ENCODE measurements around the gene CLRN3.

CLRN3 gene

DNA sequence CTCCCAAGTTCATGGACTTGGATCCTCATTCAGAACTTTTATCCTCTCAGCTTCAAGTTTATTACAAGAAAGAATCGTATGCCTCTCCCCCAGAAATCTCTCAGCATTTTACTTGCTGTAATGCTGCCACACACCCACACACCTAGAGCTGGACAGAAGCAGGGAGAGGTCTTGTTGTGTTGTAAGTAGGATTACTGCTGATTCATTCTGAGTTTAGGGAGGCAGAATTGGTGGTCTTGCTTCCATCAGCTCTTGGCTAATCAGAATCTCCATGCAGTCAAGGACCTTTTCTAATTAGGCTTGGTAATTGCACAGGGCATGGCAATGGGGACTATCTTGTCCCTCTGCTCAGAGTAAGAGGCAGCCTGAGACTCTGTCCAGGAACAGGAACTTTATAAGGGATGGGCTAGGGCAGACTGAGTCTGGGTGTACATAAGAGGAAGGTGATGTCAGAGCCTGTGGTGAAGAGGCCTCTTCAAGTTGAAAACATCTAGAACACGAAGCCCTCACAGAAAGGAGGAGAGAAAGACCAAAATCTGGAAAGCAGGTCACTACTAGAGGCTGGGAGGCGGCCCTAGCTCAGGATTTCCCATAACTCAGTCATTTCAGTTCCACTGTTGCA, 7.1 kb upstream of the CLRN3 start:
- no peak for DNase-seq (ENCODE audit: low spot score)

DNA sequence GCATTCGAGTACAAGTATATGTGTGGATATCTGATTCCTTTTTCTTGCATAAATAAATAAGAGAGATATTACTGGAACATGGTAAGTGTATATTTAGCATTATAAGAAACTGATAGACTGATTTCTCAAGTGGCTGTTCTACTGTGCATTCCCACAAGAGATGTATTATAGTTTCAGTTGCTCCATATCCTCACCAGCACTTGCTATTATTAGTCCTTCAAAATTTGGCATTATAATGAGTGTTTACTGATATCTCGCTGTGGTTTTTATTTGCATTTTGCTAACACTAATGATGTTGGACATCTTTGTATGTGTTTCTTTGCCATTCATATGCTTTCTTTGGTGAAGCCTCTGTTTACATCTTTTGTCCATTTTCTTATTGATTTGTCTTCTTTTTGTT, 4.4 kb upstream of the CLRN3 start:
- DNase-seq (ENCODE audit: low spot score) = no peak

DNA sequence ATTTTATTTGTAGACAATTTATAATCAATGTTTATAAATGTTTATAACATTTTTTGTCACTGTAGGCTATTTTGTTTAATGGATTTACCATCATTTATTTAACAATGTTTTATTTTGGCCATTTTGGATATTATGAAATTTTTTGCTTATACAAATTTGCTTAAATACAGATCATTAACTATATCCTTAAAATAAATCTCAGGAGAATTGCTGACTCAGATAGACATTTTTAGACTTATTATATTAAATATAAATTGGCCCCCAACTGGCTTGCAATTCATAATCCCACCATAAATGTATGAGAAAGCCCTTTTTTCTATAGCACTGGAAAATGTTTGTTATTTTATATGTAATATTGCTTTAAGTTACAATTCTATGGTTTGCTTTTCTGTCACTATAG, 3.8 kb upstream of the CLRN3 start:
- DNase-seq (ENCODE audit: low spot score) = no peak

DNA sequence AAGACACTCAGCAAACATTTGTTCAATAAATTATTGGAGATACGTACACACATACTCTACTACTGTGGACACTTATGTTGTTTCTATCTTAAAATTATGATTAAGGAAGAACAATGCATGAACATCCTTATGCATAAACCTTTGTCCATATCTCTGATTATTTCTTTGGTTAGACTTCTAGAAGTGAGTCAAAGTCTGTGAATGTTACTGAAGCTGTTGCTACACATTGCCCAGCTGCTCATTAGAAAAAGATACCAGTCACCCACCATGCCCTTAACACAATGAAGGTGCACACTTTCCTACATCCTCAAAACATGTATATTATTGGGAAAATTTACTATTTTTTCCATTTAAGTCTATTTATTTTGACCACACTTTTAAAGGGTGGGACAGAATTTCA, 1.4 kb upstream of the CLRN3 start:
- no peak for DNase-seq (ENCODE audit: low spot score)

DNA sequence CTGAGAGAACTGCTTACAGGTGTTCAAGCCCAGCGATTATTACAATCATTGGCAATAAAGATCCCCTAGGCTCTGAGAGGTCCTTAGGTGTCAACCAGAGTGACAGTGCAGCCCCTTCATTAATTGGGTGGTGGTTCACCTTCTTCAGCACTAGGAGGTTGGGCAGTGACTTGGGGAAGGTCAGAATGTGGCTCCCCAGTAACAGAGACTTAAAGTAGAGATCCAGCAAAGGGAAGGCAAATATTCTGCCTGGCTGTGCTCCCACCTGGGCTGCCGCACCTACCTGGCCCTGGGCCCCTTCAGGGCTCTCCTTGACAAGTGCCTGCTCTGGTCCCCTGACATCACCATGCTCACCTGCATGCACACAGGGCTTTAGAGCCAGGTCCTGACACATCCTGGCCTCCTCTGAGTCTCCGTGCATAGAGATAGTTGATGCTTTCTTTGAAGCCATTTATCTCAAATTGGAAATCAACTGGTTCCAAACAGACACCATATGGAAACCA, 1.9 kb downstream of the CLRN3 start:
- DNase-seq (ENCODE audit: low spot score) = no peak

DNA sequence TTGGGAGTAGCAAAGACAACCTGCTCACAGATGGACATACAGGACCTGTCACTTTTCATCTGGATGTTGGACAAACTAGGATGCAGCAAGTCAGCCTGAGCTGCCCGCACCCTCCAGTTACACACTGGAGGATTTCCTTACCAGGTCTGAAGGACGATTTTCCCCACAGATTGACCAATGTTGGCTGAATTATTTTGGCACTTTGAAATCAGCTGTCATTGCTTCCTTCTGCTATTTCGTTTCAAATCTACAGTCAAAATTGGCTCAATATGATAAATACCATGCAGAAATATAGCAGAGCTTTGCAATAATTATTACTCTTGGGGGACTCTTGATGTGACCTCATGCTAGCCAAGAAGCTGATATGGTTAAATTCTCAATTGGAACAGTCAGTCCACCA, 2.5 kb downstream of the CLRN3 start:
- no peak for DNase-seq (ENCODE audit: low spot score)

DNA sequence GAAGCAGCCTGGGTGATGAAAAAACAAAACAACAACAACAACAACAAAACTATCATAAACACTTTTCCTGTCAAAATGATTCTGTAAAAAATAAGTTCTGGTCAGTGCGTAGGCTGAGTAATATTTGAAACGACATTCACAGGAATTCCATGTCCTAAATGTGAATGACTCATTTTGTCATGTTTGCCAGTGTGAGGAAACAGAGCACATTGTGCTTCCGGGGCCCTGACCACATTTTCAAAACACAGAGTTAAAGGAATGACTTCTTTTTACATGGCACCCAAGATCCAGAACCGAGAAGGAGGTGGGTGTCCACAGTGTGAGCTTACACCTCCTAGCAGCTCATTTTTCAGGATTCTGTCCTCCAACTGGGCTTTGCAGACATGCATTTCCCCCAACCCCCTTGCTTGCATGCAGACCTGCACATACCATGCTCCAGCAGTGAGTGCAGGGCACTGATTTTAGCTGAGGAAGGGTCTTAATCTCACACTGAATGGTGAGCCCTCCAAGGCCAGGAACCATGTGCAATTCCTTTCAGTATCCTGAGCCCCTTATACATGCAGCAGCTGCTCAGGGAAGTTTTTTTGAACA, 3.0 kb downstream of the CLRN3 start:
- DNase-seq (ENCODE audit: low spot score) = no peak

DNA sequence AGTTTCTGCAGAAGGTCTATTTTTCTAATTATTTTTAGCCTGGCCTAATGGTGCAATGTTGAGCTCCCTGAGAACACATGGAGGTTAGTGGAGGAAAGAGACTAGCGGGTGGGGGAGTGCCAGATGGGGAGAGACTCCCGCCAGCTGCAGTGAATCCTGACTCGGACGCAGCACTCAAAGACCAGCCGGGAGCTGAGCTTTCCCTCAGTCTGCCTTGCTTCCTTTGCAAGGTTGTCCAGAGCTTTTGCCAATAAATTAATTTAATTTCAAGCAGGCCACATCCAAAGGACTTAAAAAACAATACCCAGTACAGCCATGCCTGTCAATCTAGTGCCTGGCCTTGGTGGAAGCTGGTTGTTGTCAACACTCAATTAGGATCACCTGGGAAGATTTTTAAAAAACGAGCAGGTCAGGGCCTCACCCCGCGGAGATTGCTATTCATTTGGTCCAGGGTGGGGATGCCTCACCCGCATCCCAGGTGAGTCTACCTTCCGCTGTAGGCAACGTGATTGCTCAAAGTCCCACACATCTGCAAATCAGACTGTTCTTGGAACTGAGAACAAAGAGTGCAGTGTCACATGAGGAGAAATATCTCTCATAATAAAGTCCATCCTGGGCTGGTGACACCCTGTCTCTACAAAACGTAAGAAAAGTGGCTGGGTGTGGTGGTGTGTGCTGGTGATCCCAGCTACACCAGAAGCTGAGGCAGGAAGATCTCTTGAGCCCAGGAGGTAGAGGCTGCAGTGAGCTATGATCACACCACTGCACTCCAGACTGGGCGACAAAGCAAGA, 4.0 kb downstream of the CLRN3 start:
- no peak for DNase-seq (ENCODE audit: low spot score)

DNA sequence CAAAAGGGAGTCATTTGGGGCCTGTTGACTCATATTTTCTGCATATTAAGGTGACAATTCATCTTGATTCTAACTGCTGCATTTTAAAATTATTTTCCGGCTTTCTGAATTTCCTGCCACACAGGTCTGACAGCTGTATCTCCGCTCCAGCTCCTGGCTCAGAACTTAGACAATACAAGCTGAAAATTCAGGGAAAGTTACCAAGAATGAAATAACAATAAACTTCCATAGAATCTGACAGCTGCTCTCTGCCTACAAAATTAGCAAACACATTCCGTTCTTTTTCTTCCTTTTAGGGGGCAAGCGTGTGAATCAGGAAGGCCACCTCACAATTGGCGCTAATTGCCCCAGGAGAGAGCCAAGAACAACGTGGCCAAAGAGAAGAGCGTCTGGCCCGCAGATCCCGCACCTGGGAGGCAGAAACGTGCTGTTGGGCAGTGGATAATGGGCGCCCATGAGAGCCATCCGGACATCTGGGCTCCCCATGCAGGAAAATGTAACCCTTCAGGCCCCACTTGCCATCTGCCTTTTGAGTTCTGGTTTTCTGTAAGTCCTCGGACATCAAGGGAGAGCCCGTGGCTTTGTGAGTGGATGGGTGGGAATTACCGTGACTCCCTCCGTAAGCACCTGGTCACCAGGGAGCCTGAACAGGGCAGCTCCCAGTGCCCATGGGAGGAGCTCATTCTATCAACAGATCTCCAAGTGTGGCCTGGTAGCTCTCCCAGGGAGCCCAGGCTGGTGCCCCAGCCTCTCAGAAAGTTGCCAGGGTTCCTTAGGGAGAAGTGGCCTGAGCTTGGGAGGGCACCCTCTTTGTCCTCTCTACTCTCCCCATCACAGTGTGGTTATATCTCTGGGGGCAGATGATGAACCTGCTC, 5.0 kb downstream of the CLRN3 start:
- no peak for DNase-seq (ENCODE audit: low spot score)

DNA sequence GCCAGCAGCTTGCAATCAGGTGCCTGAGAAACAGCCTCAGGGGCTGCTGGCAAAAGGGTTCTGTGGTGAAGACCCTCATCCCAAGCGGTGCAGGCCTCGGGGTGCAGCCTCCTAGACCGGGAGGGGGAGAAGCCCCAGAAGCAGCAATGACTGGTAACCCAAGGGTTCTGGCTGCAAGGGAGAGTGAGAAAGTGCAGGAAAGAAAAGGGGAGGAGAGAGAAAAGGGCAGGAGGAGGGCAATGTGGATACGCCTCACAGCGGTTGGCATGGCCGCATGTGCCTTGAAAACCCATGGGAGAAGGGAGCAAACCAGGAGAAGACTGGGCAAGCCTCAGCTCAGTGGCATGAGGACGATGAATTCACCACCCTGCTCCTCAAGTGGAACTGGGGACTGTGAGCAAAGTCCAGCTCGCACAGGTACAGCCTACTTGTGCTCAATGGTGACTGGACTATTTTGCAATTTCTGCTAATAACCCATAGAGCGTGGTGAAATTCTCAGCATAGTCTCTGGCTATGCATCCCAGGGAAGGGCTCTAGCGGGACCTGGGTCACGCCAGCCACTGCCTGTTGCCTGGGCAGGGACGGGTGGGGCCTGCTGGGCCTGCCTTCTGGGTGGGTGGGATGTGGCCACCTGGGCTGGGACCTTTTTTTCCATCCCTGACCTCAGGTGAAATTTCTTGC, 6.2 kb downstream of the CLRN3 start:
- no peak for DNase-seq (ENCODE audit: low spot score)

DNA sequence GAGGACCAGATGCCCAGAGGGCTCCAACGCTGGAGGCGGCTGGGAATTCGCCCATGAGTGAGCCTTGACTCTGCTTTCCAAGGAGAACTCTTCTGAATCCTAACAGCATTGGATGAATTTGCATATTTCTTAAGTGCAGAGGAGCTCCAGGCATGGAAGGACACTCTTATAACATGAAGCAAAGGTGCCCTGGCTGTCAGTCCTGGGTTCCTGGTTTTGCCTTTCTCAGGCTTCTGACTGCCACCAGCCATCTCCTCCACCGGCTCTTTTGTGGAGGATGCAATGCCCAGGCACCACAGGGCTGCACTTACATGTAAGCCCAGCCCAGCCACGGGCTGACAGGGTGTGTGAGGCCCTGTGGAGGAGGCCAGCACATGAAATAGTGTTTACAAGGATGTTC, 8.2 kb downstream of the CLRN3 start:
- no peak for DNase-seq (ENCODE audit: low spot score)

DNA sequence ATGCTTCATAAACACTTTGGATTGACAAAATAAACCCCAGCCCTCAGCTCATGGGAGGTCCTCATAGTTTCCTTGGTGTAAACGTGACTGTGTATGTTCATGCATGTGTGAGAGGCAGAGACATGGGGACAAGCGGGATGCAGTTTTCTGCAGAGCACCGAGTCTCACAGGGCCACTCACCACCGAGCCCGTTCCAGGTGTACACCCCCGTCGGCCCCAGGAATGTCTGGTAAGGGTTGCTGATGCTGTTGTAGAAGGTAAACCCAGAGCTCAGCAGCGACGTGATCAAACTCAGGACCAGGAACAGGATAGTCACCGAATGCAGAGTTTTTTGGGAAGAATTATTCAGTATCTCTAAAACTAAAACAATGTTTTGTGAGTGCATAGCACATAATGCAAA, 9.2 kb downstream of the CLRN3 start:
- DNase-seq (ENCODE audit: low spot score) = no peak

DNA sequence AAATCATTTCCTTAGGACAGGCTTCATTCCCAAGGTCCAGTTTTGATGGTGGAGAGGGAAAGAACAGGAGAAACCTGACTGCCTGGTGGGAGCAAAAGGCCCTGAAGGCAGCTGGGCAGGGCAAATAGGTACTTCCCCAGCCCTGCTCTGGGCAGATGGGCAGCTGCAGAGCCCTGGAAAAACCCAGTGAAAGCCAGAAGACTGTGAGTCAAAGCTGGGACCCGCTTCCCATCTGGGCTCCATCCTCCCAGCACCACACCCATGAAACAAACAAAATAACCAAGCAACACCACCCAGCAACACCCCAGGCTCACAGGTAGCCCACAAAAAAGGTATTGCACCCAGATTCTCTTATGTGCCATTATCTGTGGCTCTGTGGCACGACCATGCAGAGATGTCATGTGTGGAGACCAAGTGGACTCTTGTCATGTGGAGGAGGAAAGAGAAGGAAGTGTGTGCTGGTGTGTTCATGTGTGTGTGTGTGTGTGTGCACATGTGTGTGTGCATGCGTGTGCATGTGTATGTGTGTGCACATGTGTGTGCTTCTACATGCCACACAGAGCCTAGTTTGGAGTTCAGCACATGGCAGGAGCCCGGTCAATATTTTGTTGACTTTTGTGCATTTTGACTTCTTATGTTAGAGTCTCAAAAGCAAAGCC, 9.8 kb downstream of the CLRN3 start:
- DNase-seq (ENCODE audit: low spot score) = no peak

DNA sequence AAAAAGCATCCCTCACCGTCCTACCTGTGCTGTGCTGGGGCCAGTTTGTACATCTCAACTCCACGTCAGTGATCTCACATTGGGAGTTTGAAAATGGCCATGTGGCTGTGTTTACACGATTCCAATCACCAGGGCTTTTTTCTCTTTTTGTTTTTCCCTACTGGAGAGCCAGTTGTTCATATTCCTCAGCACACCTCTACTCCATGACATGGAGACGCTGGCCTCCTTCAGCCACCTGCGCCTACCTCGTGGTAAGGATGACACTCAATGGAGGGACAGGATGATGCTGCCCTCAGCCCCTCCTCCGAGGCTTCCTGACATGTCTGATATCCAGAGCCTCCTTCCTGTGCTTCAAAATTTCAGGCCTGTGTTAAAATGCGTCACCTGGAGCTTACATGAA, 10.3 kb downstream of the CLRN3 start:
- DNase-seq (ENCODE audit: low spot score) = no peak

DNA sequence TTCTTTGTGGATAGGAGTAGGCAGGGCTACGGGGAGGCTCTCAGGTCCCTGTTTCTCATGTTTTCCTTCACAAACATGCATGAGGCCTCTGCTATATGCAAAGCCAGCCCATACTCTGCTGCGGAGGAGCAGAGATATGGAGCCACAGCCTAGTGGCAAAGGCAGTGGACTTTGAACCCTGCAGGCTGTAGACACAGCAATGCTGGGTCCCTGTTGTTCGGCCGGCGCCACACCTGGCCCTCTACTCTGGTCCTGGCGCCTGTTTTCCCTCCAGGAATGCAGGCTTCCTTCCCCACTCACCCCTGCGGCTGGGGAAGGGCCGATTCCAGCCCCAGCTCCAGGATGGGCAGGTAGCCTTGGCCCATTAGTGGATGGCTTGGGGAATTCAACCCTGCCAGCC, 11.5 kb downstream of the CLRN3 start:
- DNase-seq (ENCODE audit: low spot score) = no peak

DNA sequence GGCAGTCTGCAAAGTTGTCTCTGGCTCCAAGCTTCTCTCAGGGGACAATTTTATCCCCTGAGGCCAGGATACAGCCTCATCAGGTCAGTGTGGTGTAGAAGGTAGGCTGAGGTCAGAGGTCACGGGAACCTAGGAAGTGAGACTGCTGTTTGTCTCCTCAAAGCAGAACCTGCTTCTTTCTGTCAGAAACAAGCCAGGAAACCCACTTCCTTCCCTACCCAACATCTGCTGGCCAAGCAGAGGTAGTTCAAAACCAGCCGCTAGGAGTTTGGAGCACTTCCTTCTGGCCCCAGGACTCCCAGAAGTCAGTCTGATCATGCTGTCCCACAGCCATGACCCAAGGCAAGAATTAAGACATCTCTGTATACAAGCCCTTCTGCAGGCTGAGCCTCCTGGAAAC, 12.2 kb downstream of the CLRN3 start:
- no peak for DNase-seq (ENCODE audit: low spot score)

DNA sequence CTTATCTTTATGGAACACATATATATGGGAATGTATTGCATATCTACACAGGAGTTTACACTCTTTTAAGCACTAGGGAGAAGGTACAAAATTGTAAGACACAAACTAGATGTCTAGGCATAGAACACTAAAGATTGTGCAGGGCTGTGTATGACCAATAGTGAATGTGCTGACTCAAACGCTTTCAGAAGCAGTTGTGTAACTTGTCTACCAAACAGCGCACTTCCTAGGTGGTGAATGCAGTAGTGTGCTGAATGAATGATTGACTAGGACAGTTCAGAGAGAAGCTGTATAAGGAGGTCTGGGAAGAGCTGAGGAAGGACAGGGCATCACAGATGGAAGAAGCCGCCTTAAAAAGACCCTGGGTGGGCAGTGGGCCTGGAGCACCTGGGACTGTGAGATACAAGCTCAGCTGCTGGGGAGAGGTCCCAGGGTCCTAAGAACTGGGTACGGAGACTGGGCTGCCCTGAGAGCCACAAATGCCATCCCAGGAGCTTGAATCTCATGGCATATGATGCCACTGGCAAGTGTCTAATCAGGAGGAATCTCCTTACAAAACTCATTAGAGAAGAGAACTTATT, 14.2 kb downstream of the CLRN3 start:
- DNase-seq (ENCODE audit: low spot score) = no peak

DNA sequence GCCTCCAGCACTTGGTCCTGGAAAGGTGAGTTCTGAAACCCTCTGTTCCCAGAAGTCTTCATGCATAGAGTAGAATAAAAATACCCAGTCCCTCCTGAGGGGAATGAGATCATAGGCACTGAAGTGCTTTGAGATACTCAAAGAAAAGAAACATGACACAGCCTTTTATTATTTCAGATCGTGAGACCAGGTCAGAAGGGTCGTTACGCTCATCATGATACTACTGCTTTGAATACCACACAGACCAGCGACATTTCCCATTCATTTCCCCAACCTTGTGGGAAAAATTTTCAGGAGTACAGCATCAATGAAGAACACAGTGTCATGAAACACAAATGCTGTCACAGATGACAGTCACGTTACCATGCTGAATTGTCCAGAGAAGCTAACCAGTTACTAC, 15.0 kb downstream of the CLRN3 start:
- no peak for DNase-seq (ENCODE audit: low spot score)

DNA sequence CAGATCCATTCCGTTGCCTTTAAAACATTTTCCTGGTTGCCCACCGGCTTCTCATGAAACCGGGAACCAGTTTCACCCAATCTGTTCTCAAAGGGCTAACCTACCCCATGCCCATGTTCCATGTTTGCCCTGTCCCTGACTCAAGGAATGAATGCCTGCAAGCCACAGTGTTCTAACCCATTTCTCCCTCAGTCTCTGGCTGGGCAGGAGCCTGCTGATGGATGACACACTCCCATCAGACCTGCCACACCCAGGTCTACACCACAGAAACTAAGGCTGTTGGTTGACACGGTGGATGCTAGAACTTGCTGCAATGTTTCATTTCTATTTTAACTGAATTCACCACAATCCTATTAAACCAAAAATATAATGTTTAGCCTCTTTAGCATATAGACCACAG, 15.6 kb downstream of the CLRN3 start:
- no peak for DNase-seq (ENCODE audit: low spot score)

DNA sequence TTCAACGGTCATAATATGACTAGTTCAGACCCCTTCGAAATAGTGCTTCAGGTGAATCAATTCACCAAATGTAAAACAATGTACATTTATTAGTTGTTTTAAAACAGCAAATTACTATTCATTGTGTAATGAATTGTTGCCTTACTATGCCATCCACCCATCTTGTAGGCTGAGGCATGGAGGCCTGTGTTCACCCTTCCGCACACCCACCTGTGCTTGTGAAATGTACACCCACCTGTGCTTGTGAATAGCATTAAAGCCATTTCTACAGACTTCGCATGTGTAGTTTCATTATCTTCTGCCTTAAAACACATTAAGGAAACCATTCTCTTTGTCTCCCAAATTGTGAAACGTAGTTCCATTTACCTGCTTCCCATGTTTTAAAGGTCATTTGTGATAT, 16.8 kb downstream of the CLRN3 start:
- DNase-seq (ENCODE audit: low spot score) = no peak

DNA sequence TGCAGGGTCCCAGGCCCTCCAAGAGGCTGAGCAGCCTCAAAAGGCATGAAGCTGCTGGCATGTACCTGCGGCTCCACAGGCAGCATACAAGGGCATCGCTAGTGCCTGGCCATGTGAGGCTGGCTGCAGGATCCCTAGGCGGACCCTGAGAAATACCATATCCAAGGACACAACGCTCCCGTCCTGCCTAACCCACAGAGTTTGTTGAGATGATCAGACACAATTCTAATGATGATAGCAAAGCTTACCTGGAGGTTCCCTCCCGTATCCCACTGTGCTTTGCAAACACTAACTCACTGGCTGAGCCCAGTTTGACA, 17.3 kb downstream of the CLRN3 start:
- DNase-seq (ENCODE audit: low spot score) = no peak
